DND-41 (cell line): ENCODE results near the gene AKT3.

ENCODE experiments used
- ATAC-seq: fragments of 200-7000 bp; cut with Tn5 transposase; 3 replicates; pipeline ENCODE4 v1.9.1; 2021; ENCODE audit warnings: low read depth; ENCODE audit not compliant: insufficient read depth
- DNase-seq: peaks from one replicate; pipeline ENCODE4 v3.0.0-alpha.2; 2020
- H2AFZ ChIP-seq: 2 replicates; pipeline ENCODE4 v1.6.0; 2012; ENCODE audit warnings: low read depth, low read length
- H3K27ac ChIP-seq: 2 replicates; pipeline ENCODE4 v1.5.1; 2012; ENCODE audit warnings: low read length, inconsistent platforms
- H3K27me3 ChIP-seq: fragments of 200-600 bp; sonication (generic); 2 replicates; pipeline ENCODE4 v1.6.0; 2012; ENCODE audit warnings: low read length, mild to moderate bottlenecking, inconsistent platforms; ENCODE audit not compliant: insufficient read depth, poor library complexity
- H3K36me3 ChIP-seq: 2 replicates; pipeline ENCODE4 v1.5.1; 2012; ENCODE audit warnings: low read length, inconsistent platforms; ENCODE audit not compliant: insufficient read depth
- H3K4me1 ChIP-seq: 2 replicates; pipeline ENCODE4 v1.5.1; 2012; ENCODE audit warnings: mild to moderate bottlenecking, low read length; ENCODE audit not compliant: insufficient read depth
- H3K4me2 ChIP-seq: 2 replicates; pipeline ENCODE4 v1.6.0; 2012; ENCODE audit warnings: mild to moderate bottlenecking, moderate library complexity, low read length, inconsistent platforms; ENCODE audit not compliant: insufficient read depth
- H3K4me3 ChIP-seq, 2 experiments: fragments of 200-600 bp in 1 of 2; shearing (Covaris generic) in 1 of 2; 2 replicates each; pipeline ENCODE4 v1.5.1; 2012 to 2016; ENCODE audit warnings: inconsistent platforms in 2 of 2, low read length in 2 of 2, mild to moderate bottlenecking in 2 of 2, low read depth in 1 of 2, moderate library complexity in 1 of 2
- H3K79me2 ChIP-seq: 2 replicates; pipeline ENCODE4 v1.6.0; 2012; ENCODE audit warnings: low read length, inconsistent platforms; ENCODE audit not compliant: insufficient read depth
- H3K9ac ChIP-seq: 2 replicates; pipeline ENCODE4 v1.6.0; 2012; ENCODE audit warnings: low read depth, mild to moderate bottlenecking, inconsistent platforms, low read length, moderate library complexity
- H3K9me3 ChIP-seq: 2 replicates; pipeline ENCODE4 v1.5.1; 2012; ENCODE audit warnings: low read length, moderate library complexity, mild to moderate bottlenecking, inconsistent platforms; ENCODE audit not compliant: insufficient read depth, severe bottlenecking
- H4K20me1 ChIP-seq: 2 replicates; pipeline ENCODE4 v1.6.0; 2012; ENCODE audit warnings: low read length; ENCODE audit not compliant: insufficient read depth
- EZH2 ChIP-seq: IDR thresholded peaks from 3 replicates; pipeline ENCODE4 v1.6.1; 2012; ENCODE audit warnings: borderline replicate concordance, low read depth, mild to moderate bottlenecking, moderate library complexity, low read length, inconsistent platforms; ENCODE audit not compliant: severe bottlenecking
- TF ChIP-seq, protein P1 (sequence below): IDR thresholded peaks from 2 replicates; pipeline ENCODE4 v1.5.1; 2012; ENCODE audit warnings: borderline replicate concordance, low read length, moderate library complexity, mild to moderate bottlenecking; ENCODE audit not compliant: poor library complexity, severe bottlenecking; ENCODE audit errors: extremely low read depth

Gene AKT3

DNA sequence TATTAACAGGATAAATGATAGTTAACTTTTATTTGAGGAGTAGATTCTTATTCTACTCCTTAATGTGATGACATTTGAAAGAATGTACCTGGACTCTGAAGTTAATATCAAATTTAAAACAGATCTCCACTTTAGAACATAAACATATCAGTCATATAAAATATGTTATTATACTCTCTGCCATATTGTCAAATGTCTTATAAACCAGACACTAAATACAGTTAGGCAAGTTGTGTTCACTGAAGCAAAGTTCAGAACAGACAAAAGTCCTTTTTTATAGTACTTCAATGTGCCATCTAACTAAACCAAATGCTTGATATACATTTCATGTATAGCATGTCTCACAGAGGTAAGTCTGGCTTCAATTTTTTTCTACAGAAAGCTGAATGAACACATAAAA, 285.2 kb downstream of the AKT3 start:
- Histone ChIP-seq H3K4me1 (no peaks in the 10 kb centered on the region), H3K9ac (no peak overlapping the region), H4K20me1 (no peaks in the 10 kb centered on the region), H3K36me3 (peaks cover 29% of the 10 kb centered on the region), H3K79me2 (no peaks in the 10 kb centered on the region), H3K4me3 (no peak overlapping the region), H3K27me3 (no peaks in the 10 kb centered on the region), H3K9me3 (no peaks in the 10 kb centered on the region), H2AFZ (no peak overlapping the region), H3K27ac (no peak overlapping the region), H3K4me2 (no peak overlapping the region)
- DNase-seq (no peak), ATAC-seq (no peak)
- no peak for TF ChIP-seq EZH2
- TF ChIP-seq, protein P1, sequence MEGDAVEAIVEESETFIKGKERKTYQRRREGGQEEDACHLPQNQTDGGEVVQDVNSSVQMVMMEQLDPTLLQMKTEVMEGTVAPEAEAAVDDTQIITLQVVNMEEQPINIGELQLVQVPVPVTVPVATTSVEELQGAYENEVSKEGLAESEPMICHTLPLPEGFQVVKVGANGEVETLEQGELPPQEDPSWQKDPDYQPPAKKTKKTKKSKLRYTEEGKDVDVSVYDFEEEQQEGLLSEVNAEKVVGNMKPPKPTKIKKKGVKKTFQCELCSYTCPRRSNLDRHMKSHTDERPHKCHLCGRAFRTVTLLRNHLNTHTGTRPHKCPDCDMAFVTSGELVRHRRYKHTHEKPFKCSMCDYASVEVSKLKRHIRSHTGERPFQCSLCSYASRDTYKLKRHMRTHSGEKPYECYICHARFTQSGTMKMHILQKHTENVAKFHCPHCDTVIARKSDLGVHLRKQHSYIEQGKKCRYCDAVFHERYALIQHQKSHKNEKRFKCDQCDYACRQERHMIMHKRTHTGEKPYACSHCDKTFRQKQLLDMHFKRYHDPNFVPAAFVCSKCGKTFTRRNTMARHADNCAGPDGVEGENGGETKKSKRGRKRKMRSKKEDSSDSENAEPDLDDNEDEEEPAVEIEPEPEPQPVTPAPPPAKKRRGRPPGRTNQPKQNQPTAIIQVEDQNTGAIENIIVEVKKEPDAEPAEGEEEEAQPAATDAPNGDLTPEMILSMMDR: no peak

DNA sequence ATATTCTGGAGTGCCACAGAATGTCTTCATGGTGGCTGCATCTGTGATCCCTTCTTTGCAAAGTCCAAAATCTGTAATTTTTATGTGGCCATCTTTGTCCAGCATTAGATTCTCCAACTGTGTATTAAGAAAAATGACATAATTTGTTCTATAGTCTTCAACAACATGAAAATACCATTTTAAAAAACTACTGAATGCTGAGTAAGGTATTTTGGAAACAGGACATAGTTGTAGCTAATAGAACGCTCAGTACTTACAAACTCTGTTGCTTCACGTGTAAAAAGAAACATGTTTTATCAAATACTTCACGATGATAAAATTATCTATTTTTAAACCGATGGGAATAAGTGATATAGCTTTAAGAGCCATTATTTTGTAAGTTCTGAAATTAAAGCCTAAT, 286.3 kb downstream of the AKT3 start:
- Histone ChIP-seq H3K27ac (no peak overlapping the region), H3K9ac (no peak overlapping the region), H3K4me3 (no peak overlapping the region), H3K27me3 (no peaks in the 10 kb centered on the region), H4K20me1 (no peaks in the 10 kb centered on the region), H3K9me3 (no peaks in the 10 kb centered on the region), H2AFZ (no peak overlapping the region), H3K4me1 (no peaks in the 10 kb centered on the region), H3K4me2 (no peak overlapping the region), H3K36me3 (peaks cover 25% of the 10 kb centered on the region), H3K79me2 (no peaks in the 10 kb centered on the region)
- ATAC-seq (no peak), DNase-seq (no peak)
- no peak for TF ChIP-seq EZH2
- TF ChIP-seq, protein P1: no peak

DNA sequence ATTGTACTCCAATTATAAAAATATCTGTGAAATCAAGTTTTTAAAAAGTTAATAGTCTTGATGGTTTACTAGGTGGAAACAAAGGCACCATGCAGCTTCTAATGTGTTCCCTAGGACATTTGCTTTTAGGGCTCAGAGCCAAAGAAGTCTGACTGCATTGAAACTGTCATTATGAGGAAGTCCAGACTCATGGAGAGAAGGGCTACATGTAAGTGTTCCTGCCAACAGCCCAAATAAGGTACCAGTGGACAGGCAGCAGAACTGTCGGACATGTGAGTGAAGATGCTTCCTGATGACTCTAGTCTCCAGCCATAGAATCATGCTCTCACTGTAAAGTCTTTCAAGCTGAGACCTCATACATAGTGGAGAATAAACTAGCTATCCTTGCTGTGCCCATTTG, 287.6 kb downstream of the AKT3 start:
- no peaks in the 10 kb centered on the region for H3K27me3 ChIP-seq
- no peak overlapping the region for H3K4me2 ChIP-seq
- H3K79me2 ChIP-seq: no peaks in the 10 kb centered on the region
- no peaks in the 10 kb centered on the region for H3K9me3 ChIP-seq
- H2AFZ ChIP-seq: no peak overlapping the region
- no peak overlapping the region for H3K4me3 ChIP-seq
- TF ChIP-seq EZH2: no peak
- TF ChIP-seq, protein P1: no peak
- H3K9ac ChIP-seq: no peak overlapping the region
- H3K36me3 ChIP-seq: peaks cover 25% of the 10 kb centered on the region; the same call in 1 of the 2 replicates
- no peak for DNase-seq
- H3K4me1 ChIP-seq: no peaks in the 10 kb centered on the region
- no peak overlapping the region for H3K27ac ChIP-seq
- ATAC-seq: no peak
- H4K20me1 ChIP-seq: no peaks in the 10 kb centered on the region

DNA sequence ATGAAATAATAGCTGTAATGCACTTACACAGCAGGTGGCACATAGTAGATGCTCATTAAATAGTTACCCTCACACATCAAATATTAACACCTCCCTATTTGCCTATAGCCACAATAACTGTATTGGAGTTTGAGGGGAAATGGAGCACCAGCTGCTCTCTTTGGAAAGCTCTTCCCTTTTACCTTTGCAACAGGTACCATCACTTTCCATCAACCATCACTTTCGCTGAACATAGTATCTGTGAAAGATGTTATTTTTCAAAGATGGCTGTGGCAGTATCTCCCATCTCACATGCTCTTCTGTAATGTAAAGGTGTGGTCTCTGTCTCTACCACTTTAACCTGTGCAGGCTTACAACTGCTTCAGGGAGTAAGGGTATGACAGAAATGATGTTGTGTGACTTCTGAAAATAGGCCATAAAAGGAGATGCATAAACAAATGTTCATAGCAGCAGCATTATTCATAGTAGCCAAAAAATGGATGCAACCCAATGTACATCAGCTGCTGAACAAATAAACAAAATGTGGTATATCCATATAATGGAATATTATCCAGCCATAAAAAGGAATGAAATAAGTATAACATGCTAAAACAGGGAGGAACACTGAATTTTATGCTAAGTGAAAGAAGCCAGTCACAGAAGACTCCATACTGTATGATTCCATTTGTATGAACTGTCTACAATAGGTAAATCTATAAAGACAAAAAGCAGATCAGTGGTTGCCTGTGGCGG, 288.3 kb downstream of the AKT3 start:
- H3K27me3 ChIP-seq: no peaks in the 10 kb centered on the region
- no peak for DNase-seq
- H3K4me3 ChIP-seq: no peak overlapping the region
- TF ChIP-seq, protein P1: no peak
- no peak for TF ChIP-seq EZH2
- no peak overlapping the region for H3K27ac ChIP-seq
- peaks cover 25% of the 10 kb centered on the region; the same call in 1 of the 2 replicates for H3K36me3 ChIP-seq
- no peaks in the 10 kb centered on the region for H3K9me3 ChIP-seq
- H3K4me2 ChIP-seq: no peak overlapping the region
- no peaks in the 10 kb centered on the region for H4K20me1 ChIP-seq
- H3K79me2 ChIP-seq: no peaks in the 10 kb centered on the region
- no peak for ATAC-seq
- H3K4me1 ChIP-seq: no peaks in the 10 kb centered on the region
- no peak overlapping the region for H2AFZ ChIP-seq
- H3K9ac ChIP-seq: no peak overlapping the region
